ENCODE data around the gene FOXB2.

- TF ChIP-seq MAX (IDR thresholded peaks at IDR 0.05) (no peak), CTCF (IDR thresholded peaks at IDR 0.05; ENCODE audit: control extremely low read depth in 1 of 3, insufficient read depth in 1 of 3, low read depth in 1 of 3, low read length in 3 of 3) (peak; percentile 86 to 94 (median 94)), ATF2 (IDR thresholded peaks at IDR 0.05; ENCODE audit: low read length) (no peak), ATF3 (IDR thresholded peaks at IDR 0.05; ENCODE audit: insufficient read depth, low read depth, low read length) (no peak), RBBP5 (IDR thresholded peaks at IDR 0.05; ENCODE audit: borderline replicate concordance, low read depth, low read length) (no peak), YY1 (IDR thresholded peaks at IDR 0.05; ENCODE audit: low read depth, low read length) (no peak), EP300 (IDR thresholded peaks at IDR 0.05; ENCODE audit: borderline replicate concordance in 1 of 2, low read depth in 2 of 2, low read length in 2 of 2) (no peak), PHF8 (conservative IDR thresholded peaks at IDR 0.05; ENCODE audit: low read depth, low read length) (no peak), CHD1 (IDR thresholded peaks at IDR 0.05; ENCODE audit: low read depth, low read length) (no peak), EZH2 (IDR thresholded peaks at IDR 0.05; ENCODE audit: low read depth, low read length, severe bottlenecking) (no peak), KDM5A (IDR thresholded peaks at IDR 0.05; ENCODE audit: low read length) (no peak), SUZ12 (IDR thresholded peaks at IDR 0.05; ENCODE audit: low read length) (no peak)
Measured at GRCh38 chr9:76996700-76997099, 22.8 kb upstream of the FOXB2 start.

All from H1 (cell line).